Mesenchymal stem cell (in vitro differentiated cells and primary cell): ENCODE measurements around the gene PAOX.
"Not testable (repeated sequence)": the region's sequence is repeated elsewhere in the genome, so short reads cannot be mapped to it uniquely, and the experiment has no call there.

ENCODE experiments used
- DNase-seq: peaks from one replicate; pipeline ENCODE4 v3.0.0-alpha.2; 2013
- H2AFZ ChIP-seq: one replicate; pipeline ENCODE4 v1.6.1; 2013; ENCODE audit warnings: low read depth, mild to moderate bottlenecking, control low read depth, inconsistent platforms, low read length, moderate library complexity
- H2AK5ac ChIP-seq: 2 replicates; pipeline ENCODE4 v1.6.1; 2013; ENCODE audit warnings: low read length, moderate library complexity, mild to moderate bottlenecking, inconsistent platforms; ENCODE audit not compliant: severe bottlenecking
- H2BK120ac ChIP-seq: one replicate; pipeline ENCODE4 v1.6.1; 2013; ENCODE audit warnings: low read depth, mild to moderate bottlenecking, inconsistent platforms, low read length, moderate library complexity
- H2BK12ac ChIP-seq, 2 experiments: one replicate each; pipeline ENCODE4 v1.6.1; 2013; ENCODE audit warnings: inconsistent platforms in 2 of 2, low read length in 2 of 2, mild to moderate bottlenecking in 2 of 2, moderate library complexity in 2 of 2, control low read depth in 1 of 2
- H2BK15ac ChIP-seq: one replicate; pipeline ENCODE4 v1.6.1; 2013; ENCODE audit warnings: mild to moderate bottlenecking, low read depth, inconsistent platforms; ENCODE audit not compliant: poor library complexity, severe bottlenecking
- H2BK5ac ChIP-seq: 2 replicates; pipeline ENCODE4 v1.6.1; 2013; ENCODE audit warnings: low read depth, mild to moderate bottlenecking, low read length, control low read depth, inconsistent platforms; ENCODE audit not compliant: poor library complexity, severe bottlenecking
- H3K14ac ChIP-seq, 2 experiments: one replicate each; pipeline ENCODE4 v1.6.1; 2013; ENCODE audit warnings: inconsistent platforms in 2 of 2, low read length in 2 of 2, control low read depth in 1 of 2, mild to moderate bottlenecking in 1 of 2, moderate library complexity in 1 of 2
- H3K18ac ChIP-seq, 2 experiments: one replicate each; pipeline ENCODE4 v1.6.1; 2013; ENCODE audit warnings: inconsistent platforms in 2 of 2, low read length in 2 of 2, control low read depth in 1 of 2, low read depth in 1 of 2, mild to moderate bottlenecking in 1 of 2
- H3K23ac ChIP-seq, 2 experiments: one replicate each; pipeline ENCODE4 v1.6.1; 2013; ENCODE audit warnings: inconsistent platforms in 2 of 2, low read length in 2 of 2, mild to moderate bottlenecking in 2 of 2, moderate library complexity in 2 of 2, control low read depth in 1 of 2
- H3K27ac ChIP-seq: 2 replicates; pipeline ENCODE4 v1.5.1; 2013; ENCODE audit warnings: mild to moderate bottlenecking, moderate library complexity, low read length, control low read depth, inconsistent platforms; ENCODE audit not compliant: poor library complexity, severe bottlenecking
- H3K27me3 ChIP-seq, 2 experiments: 2 replicates each; pipeline versions ENCODE4 v1.6.1 to v1.7.0; 2013; ENCODE audit warnings: low read length in 2 of 2, mild to moderate bottlenecking in 2 of 2, moderate library complexity in 2 of 2, control low read depth in 1 of 2, inconsistent platforms in 1 of 2; ENCODE audit not compliant: control insufficient read depth in 1 of 2, insufficient read depth in 1 of 2
- H3K36me3 ChIP-seq, 2 experiments: 2 replicates each; pipeline versions ENCODE4 v1.6.1 to v1.7.0; 2013; ENCODE audit warnings: low read length in 2 of 2, control low read depth in 1 of 2, inconsistent platforms in 1 of 2, low read depth in 1 of 2, mild to moderate bottlenecking in 1 of 2; ENCODE audit not compliant: insufficient read depth in 2 of 2, control insufficient read depth in 1 of 2
- H3K4ac ChIP-seq, 2 experiments: one replicate each; pipeline ENCODE4 v1.6.1; 2013; ENCODE audit warnings: inconsistent platforms in 2 of 2, low read length in 2 of 2, mild to moderate bottlenecking in 2 of 2, moderate library complexity in 2 of 2, control low read depth in 1 of 2, low read depth in 1 of 2
- H3K4me1 ChIP-seq: 2 replicates; pipeline ENCODE4 v1.6.1; 2013; ENCODE audit warnings: low read depth, low read length, control low read depth; ENCODE audit not compliant: control insufficient read depth, insufficient read depth
- H3K4me2 ChIP-seq: 2 replicates; pipeline ENCODE4 v1.6.1; 2013; ENCODE audit warnings: low read length, mild to moderate bottlenecking, inconsistent platforms; ENCODE audit not compliant: poor library complexity, severe bottlenecking
- H3K4me3 ChIP-seq, 2 experiments: 2 replicates each; pipeline versions ENCODE4 v1.5.1 to v1.7.0; 2013; ENCODE audit warnings: low read length in 2 of 2, mild to moderate bottlenecking in 2 of 2, control low read depth in 1 of 2, low read depth in 1 of 2; ENCODE audit not compliant: insufficient read depth in 1 of 2
- H3K79me1 ChIP-seq: replicated peaks from 2 replicates; pipeline ENCODE4 v1.6.1; 2013; ENCODE audit warnings: mild to moderate bottlenecking, control low read depth, low read length, inconsistent platforms; ENCODE audit not compliant: poor library complexity, severe bottlenecking
- H3K9ac ChIP-seq: 2 replicates; pipeline ENCODE4 v1.7.0; 2013; ENCODE audit warnings: mild to moderate bottlenecking, low read length, moderate library complexity
- H3K9me3 ChIP-seq: 2 replicates; pipeline ENCODE4 v1.7.0; 2013; ENCODE audit warnings: mild to moderate bottlenecking, low read length; ENCODE audit not compliant: control insufficient read depth
- H4K8ac ChIP-seq: one replicate; pipeline ENCODE4 v1.6.1; 2013; ENCODE audit warnings: inconsistent platforms, mild to moderate bottlenecking, low read length, moderate library complexity
- H4K91ac ChIP-seq: one replicate; pipeline ENCODE4 v1.6.1; 2013; ENCODE audit warnings: mild to moderate bottlenecking, low read length, inconsistent platforms
- WGBS: methylation state at CpG from one replicate; pipeline ENCODE4 v1.1.7; 2013; ENCODE audit warnings: mixed read lengths; 5-methylcytosine and 5-hydroxymethylcytosine counted together

PAOX gene

GRCh38 chr10:133405844-133406527, 26.9 kb downstream of the PAOX start:
- H2AFZ ChIP-seq: no peak overlapping the region
- no peak overlapping the region for H4K8ac ChIP-seq
- no peaks in the 10 kb centered on the region for H3K27me3 ChIP-seq
- H3K18ac ChIP-seq: no peak overlapping the region
- no peak overlapping the region for H2BK12ac ChIP-seq
- no peak overlapping the region for H3K4me3 ChIP-seq
- no peak overlapping the region for H3K23ac ChIP-seq
- peaks cover 10% of the 10 kb centered on the region for H3K4me1 ChIP-seq
- no peak overlapping the region for H2BK15ac ChIP-seq
- H2BK120ac ChIP-seq: no peak overlapping the region
- H3K9me3 ChIP-seq: peaks cover 10% of the 10 kb centered on the region
- no peak overlapping the region for H3K4ac ChIP-seq
- H3K14ac ChIP-seq: no peak overlapping the region
- whole genome bisulfite sequencing: 97% methylated on average over 6 of the region's 8 CpGs
- H3K79me1 ChIP-seq: peaks cover 28% of the 10 kb centered on the region
- peaks cover 36 to 85% of the 10 kb centered on the region in 2 experiments for H3K36me3 ChIP-seq
- H3K4me2 ChIP-seq: no peak overlapping the region
- H2BK5ac ChIP-seq: no peak overlapping the region
- no peak overlapping the region for H3K9ac ChIP-seq
- H4K91ac ChIP-seq: no peak overlapping the region
- no peak overlapping the region for H2AK5ac ChIP-seq
- H3K27ac ChIP-seq: peak overlapping the region; percentile 67
- DNase-seq: peak; percentile 16

DNA sequence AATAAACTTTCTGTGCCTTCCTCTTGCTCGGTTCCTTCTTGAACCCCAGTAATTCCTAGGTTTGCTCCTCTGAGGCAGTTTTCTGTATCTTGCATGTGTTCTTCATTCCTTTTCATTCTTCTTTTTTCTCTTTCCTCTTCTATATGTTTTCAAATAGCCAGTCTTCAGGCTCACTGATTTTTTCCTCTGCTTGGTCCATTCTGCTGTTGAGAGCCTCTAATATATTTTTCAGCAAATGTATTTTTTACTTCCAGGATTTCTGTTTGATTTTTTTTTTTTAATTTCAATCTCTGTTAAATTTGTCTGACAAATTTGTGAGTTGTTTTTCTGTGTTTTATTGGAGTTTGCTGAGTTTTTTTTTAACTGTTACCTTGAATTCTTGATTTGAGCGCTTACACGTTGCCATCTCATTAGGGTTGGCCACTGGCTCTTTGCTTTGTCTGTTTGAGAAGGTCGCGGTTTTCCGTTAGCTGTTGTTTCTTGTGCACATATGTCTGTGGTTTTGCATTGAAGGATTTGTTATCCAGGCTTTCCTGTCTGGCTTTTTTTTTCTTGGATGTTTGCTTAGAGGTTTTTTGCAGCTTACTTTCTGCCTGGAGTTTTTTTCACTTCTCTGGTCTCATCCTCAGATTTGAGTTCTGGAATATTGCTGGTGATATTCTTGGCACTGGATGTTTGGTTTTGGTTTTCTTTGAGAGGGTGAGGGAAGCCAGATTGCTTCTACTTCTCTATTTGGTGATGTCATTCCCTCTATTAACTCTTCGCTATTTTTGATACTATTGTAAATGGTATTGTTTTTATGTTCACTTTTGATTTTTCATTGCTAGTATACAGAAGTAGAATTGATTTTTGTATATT, 32.7 kb downstream of the PAOX start:
- Histone ChIP-seq H3K4ac (no peak overlapping the region), H2AK5ac (no peak overlapping the region), H4K8ac (no peak overlapping the region), H3K14ac (no peak overlapping the region), H3K79me1 (peaks cover 18% of the 10 kb centered on the region), H3K27ac (no peak overlapping the region), H3K36me3 (peaks cover 25 to 74% of the 10 kb centered on the region in 2 experiments), H3K27me3 (no peaks in the 10 kb centered on the region), H4K91ac (no peak overlapping the region), H2BK12ac (no peak overlapping the region), H3K23ac (no peak overlapping the region), H3K9me3 (peaks cover 31% of the 10 kb centered on the region), H3K4me3 (no peak overlapping the region), H3K4me2 (no peak overlapping the region), H2BK120ac (no peak overlapping the region), H2BK5ac (peak overlapping the region; percentile 44), H3K4me1 (no peaks in the 10 kb centered on the region), H2BK15ac (no peak overlapping the region), H3K9ac (no peak overlapping the region), H2AFZ (no peak overlapping the region), H3K18ac (no peak overlapping the region)
- WGBS: 97% methylated on average over 6 of the region's 7 CpGs
- no peak for DNase-seq

GRCh38 chr10:133412381-133412711, 33.3 kb downstream of the PAOX start:
- Histone ChIP-seq H3K14ac (no peak overlapping the region), H3K4me3 (no peak overlapping the region), H4K91ac (no peak overlapping the region), H3K23ac (no peak overlapping the region), H3K18ac (no peak overlapping the region), H2BK120ac (no peak overlapping the region), H2BK5ac (peak overlapping the region; percentile 44), H3K9me3 (peaks cover 31% of the 10 kb centered on the region), H3K27ac (no peak overlapping the region), H3K27me3 (no peaks in the 10 kb centered on the region), H2BK15ac (no peak overlapping the region), H3K9ac (no peak overlapping the region), H3K79me1 (peaks cover 14% of the 10 kb centered on the region), H3K36me3 (peaks cover 25 to 69% of the 10 kb centered on the region in 2 experiments), H4K8ac (no peak overlapping the region), H2AFZ (no peak overlapping the region), H3K4me1 (no peaks in the 10 kb centered on the region), H2BK12ac (no peak overlapping the region), H3K4ac (no peak overlapping the region), H2AK5ac (no peak overlapping the region), H3K4me2 (no peak overlapping the region)
- no peak for DNase-seq

DNA sequence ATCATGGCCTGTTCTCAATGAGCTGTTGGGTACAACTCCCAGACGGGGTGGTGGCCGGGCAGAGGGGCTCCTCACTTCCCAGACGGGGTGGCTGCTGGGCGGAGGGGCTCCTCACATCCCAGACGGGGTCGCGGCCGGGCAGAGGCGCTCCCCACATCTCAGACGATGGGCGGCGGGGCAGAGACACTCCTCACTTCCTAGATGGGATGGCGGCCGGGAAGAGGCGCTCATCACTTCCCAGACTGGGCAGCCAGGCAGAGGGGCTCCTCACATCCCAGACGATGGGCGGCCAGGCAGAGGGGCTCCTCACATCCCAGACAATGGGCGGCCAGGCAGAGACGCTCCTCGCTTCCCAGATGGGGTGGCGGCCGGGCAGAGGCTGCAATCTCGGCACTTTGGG, 35.3 kb downstream of the PAOX start:
- H3K14ac ChIP-seq, H2BK5ac ChIP-seq, H2BK120ac ChIP-seq, H3K27ac ChIP-seq, H4K8ac ChIP-seq, H3K23ac ChIP-seq, H3K27me3 ChIP-seq, H3K18ac ChIP-seq, H2BK15ac ChIP-seq, H2AFZ ChIP-seq, H3K4me3 ChIP-seq, H4K91ac ChIP-seq, H2AK5ac ChIP-seq, H3K4me2 ChIP-seq, H2BK12ac ChIP-seq, H3K4me1 ChIP-seq, H3K4ac ChIP-seq, DNase-seq, H3K9ac ChIP-seq: not testable (repeated sequence)
- Histone ChIP-seq H3K36me3 (peaks cover 41 to 66% of the 10 kb centered on the region in 2 experiments), H3K79me1 (peaks cover 25% of the 10 kb centered on the region), H3K9me3 (peaks cover 31% of the 10 kb centered on the region)
- 97% methylated on average over 18 of the region's 23 CpGs for WGBS
